IMR-90 (cell line): ENCODE data around the gene GALNT17. TPM values are rescaled to one million over a fixed set of nuclear protein-coding genes. Genes with fewer than 3 reads are reported as not detected.

Experiments used
- ATAC-seq: fragments of 200-7000 bp; cut with Tn5 transposase; 2 replicates; pipeline ENCODE4 v1.9.1; 2020; ENCODE audit warnings: low read depth, mild to moderate bottlenecking, moderate library complexity
- BruUV-seq: library from RNA; stranded (reverse); fragments of 400-500 nt; replicated peaks from 2 replicates; lab custom pipeline; 2021; lab: Mats Ljungman, UMichigan
- CTCF ChIA-PET: fragments of 300-600 bp; formaldehyde crosslinking; extraction: SDS; loops from one replicate; lab custom pipeline; 2021; ENCODE audit warnings: antibody characterized with exemption; lab: Yijun Ruan, JAX
- POLR2A ChIA-PET: fragments of 300-600 bp; sonication (Branson Sonifier 250); formaldehyde crosslinking; loops from one replicate; lab custom pipeline; 2022; ENCODE audit warnings: antibody characterized with exemption; ENCODE audit not compliant: unreplicated experiment; lab: Charles Lee
- DNase-seq: peaks from one replicate; pipeline ENCODE4 v3.0.0; 2013
- H2AFZ ChIP-seq: replicated peaks from 2 replicates; pipeline ENCODE3; 2013; ENCODE audit warnings: low read length, mild to moderate bottlenecking; ENCODE audit not compliant: poor library complexity
- H2AK5ac ChIP-seq: 2 replicates; pipeline ENCODE4 v1.6.1; 2013; ENCODE audit warnings: low read depth, low read length, inconsistent platforms
- H2AK9ac ChIP-seq: replicated peaks from 2 replicates; pipeline ENCODE3; 2013; ENCODE audit warnings: mild to moderate bottlenecking, low read depth, low read length, moderate library complexity; ENCODE audit not compliant: poor library complexity
- H2BK120ac ChIP-seq: 2 replicates; pipeline ENCODE4 v1.6.1; 2013; ENCODE audit warnings: low read depth, low read length, inconsistent platforms
- H2BK15ac ChIP-seq: 3 replicates; pipeline ENCODE4 v1.6.1; 2013; ENCODE audit warnings: low read depth, low read length, inconsistent platforms
- H2BK20ac ChIP-seq: 2 replicates; pipeline ENCODE4 v1.6.1; 2013; ENCODE audit warnings: low read depth, mild to moderate bottlenecking, inconsistent platforms, low read length, moderate library complexity
- H2BK5ac ChIP-seq: 2 replicates; pipeline ENCODE4 v1.6.1; 2013; ENCODE audit warnings: mild to moderate bottlenecking, low read depth, low read length, inconsistent platforms; ENCODE audit not compliant: poor library complexity, severe bottlenecking
- H3K14ac ChIP-seq: replicated peaks from 2 replicates; pipeline ENCODE4 v1.6.1; 2013; ENCODE audit warnings: low read depth, low read length, inconsistent platforms
- H3K18ac ChIP-seq: 2 replicates; pipeline ENCODE4 v1.6.1; 2013; ENCODE audit warnings: low read depth, low read length, control low read depth
- H3K23ac ChIP-seq: 2 replicates; pipeline ENCODE4 v1.6.1; 2013; ENCODE audit warnings: low read depth, low read length, inconsistent platforms
- H3K27ac ChIP-seq: 2 replicates; pipeline ENCODE4 v1.5.1; 2013; ENCODE audit warnings: mild to moderate bottlenecking, control low read depth, low read length; ENCODE audit not compliant: insufficient read depth
- H3K27me3 ChIP-seq: 2 replicates; pipeline ENCODE4 v1.6.1; 2013; ENCODE audit warnings: low read length; ENCODE audit not compliant: control insufficient read depth, insufficient read depth
- H3K36me3 ChIP-seq: 2 replicates; pipeline ENCODE4 v1.6.1; 2013; ENCODE audit warnings: low read length, mixed read lengths; ENCODE audit not compliant: control insufficient read depth, insufficient read depth
- H3K4ac ChIP-seq: 2 replicates; pipeline ENCODE4 v1.6.1; 2013; ENCODE audit warnings: low read depth, low read length, inconsistent platforms
- H3K4me1 ChIP-seq: 2 replicates; pipeline ENCODE4 v1.6.1; 2013; ENCODE audit warnings: low read length, mixed read lengths; ENCODE audit not compliant: control insufficient read depth, insufficient read depth
- H3K4me2 ChIP-seq: 2 replicates; pipeline ENCODE4 v1.6.1; 2013; ENCODE audit warnings: low read depth, mild to moderate bottlenecking, control low read depth, low read length, moderate library complexity
- H3K4me3 ChIP-seq: 2 replicates; pipeline ENCODE4 v1.5.1; 2013; ENCODE audit warnings: low read depth, mild to moderate bottlenecking, control low read depth, low read length, moderate library complexity; ENCODE audit not compliant: insufficient read depth
- H3K56ac ChIP-seq: 2 replicates; pipeline ENCODE4 v1.6.1; 2013; ENCODE audit warnings: low read length, inconsistent platforms; ENCODE audit not compliant: insufficient read depth; ENCODE audit errors: extremely low read depth
- H3K79me1 ChIP-seq, 2 experiments: 2 replicates each; pipeline ENCODE4 v1.6.1; 2013; ENCODE audit warnings: low read length in 2 of 2, inconsistent platforms in 1 of 2, low read depth in 1 of 2
- H3K9ac ChIP-seq: 2 replicates; pipeline ENCODE4 v1.6.1; 2013; ENCODE audit warnings: low read depth, low read length, control low read depth
- H3K9me1 ChIP-seq: 2 replicates; pipeline ENCODE4 v1.6.1; 2013; ENCODE audit warnings: low read length, inconsistent platforms; ENCODE audit not compliant: insufficient read depth
- H3K9me3 ChIP-seq: 2 replicates; pipeline ENCODE4 v1.6.1; 2013; ENCODE audit warnings: low read length; ENCODE audit not compliant: control insufficient read depth, insufficient read depth
- H4K20me1 ChIP-seq: 2 replicates; pipeline ENCODE4 v1.6.1; 2013; ENCODE audit warnings: low read length, inconsistent platforms; ENCODE audit not compliant: insufficient read depth
- H4K5ac ChIP-seq: 2 replicates; pipeline ENCODE4 v1.6.1; 2013; ENCODE audit warnings: mild to moderate bottlenecking, low read depth, low read length, control low read depth
- H4K8ac ChIP-seq, 2 experiments: 2 replicates each; pipeline ENCODE4 v1.6.1; 2013; ENCODE audit warnings: low read depth in 2 of 2, low read length in 2 of 2, control low read depth in 1 of 2, inconsistent platforms in 1 of 2
- H4K91ac ChIP-seq: 2 replicates; pipeline ENCODE4 v1.6.1; 2013; ENCODE audit warnings: low read depth, low read length, inconsistent platforms; ENCODE audit not compliant: insufficient read depth
- BHLHE40 ChIP-seq: fragments of 150-350 bp; IDR thresholded peaks from 2 replicates; pipeline ENCODE4 v1.6.1; 2016; ENCODE audit warnings: mild to moderate bottlenecking, low read depth, low read length
- CEBPB ChIP-seq: IDR thresholded peaks from 2 replicates; pipeline ENCODE4 v1.6.1; 2012; ENCODE audit warnings: low read depth, low read length, improper control_type of control experiment
- ELK1 ChIP-seq: fragments of 150-350 bp; IDR thresholded peaks from 2 replicates; pipeline ENCODE4 v1.6.1; 2016; ENCODE audit warnings: low read depth, mild to moderate bottlenecking, low read length, moderate library complexity, borderline replicate concordance
- FOS ChIP-seq: fragments of 150-350 bp; IDR thresholded peaks from 2 replicates; pipeline ENCODE4 v1.6.1; 2016; ENCODE audit warnings: low read depth, low read length
- MAFK ChIP-seq: IDR thresholded peaks from 2 replicates; pipeline ENCODE4 v1.6.1; 2012; ENCODE audit warnings: low read depth, low read length, improper control_type of control experiment
- RFX5 ChIP-seq: IDR thresholded peaks from 2 replicates; pipeline ENCODE4 v1.8.0; 2012; ENCODE audit warnings: low read depth, mild to moderate bottlenecking, low read length, moderate library complexity
- SMC3 ChIP-seq: fragments of 150-350 bp; IDR thresholded peaks from 2 replicates; pipeline ENCODE4 v1.6.1; 2016; ENCODE audit warnings: low read depth, mild to moderate bottlenecking, antibody characterized with exemption, low read length, moderate library complexity
- USF2 ChIP-seq: fragments of 150-350 bp; IDR thresholded peaks from 2 replicates; pipeline ENCODE4 v1.6.1; 2017; ENCODE audit warnings: mild to moderate bottlenecking, antibody characterized with exemption, low read length, low read depth
- WGBS, 2 experiments: methylation state at CpG; one replicate each; pipeline versions ENCODE4 v1.1.5 to v1.1.7; 2013; ENCODE audit warnings: missing lambda C conversion rate in 2 of 2; ENCODE audit not compliant: insufficient read length in 1 of 2; ENCODE audit errors: extremely low coverage in 2 of 2; 5-methylcytosine and 5-hydroxymethylcytosine counted together
- dilution Hi-C: fragments of 300-500 bp; cut with HindIII; formaldehyde crosslinking; loops from one replicate; pipeline ENCODE4 v1.14.3; 2018; ENCODE audit warnings: low sequenced_read_pairs; ENCODE audit not compliant: unreplicated experiment
- in situ Hi-C: fragments of 300-500 bp; cut with MboI; formaldehyde crosslinking; loops from 3 replicates; pipeline ENCODE4 v1.14.3; 2019; ENCODE audit warnings: low sequenced_read_pairs, inconsistent platforms, mixed read lengths
- intact Hi-C: fragments of 100-400 bp; cut with micrococcal nuclease; formaldehyde crosslinking; loops from 2 replicates; pipeline ENCODE4 v1.10.0; 2022
- polyA plus RNA-seq, 3 experiments: library from polyadenylated mRNA; depleted of rRNA; stranded (reverse); fragments of >200 nt; gene quantifications; 2 replicates each; pipeline ENCODE4 v1.2.3, GENCODE V29; 2012; ENCODE audit warnings: low replicate concordance in 1 of 3
- total RNA-seq: library from RNA; depleted of rRNA; stranded (reverse); fragments of >200 nt; gene quantifications from 2 replicates; pipeline ENCODE4 v1.2.3, GENCODE V29; 2012

Gene GALNT17
- total and polyA plus RNA-seq, 2 of the 4 experiments (the other 2 are of a cell fraction), result not detected

GRCh38 chr7:71281261-71281660, 149.3 kb downstream of the GALNT17 start:
- H3K4me3 ChIP-seq, result no peak overlapping the region
- no peak overlapping the region for H3K4ac ChIP-seq
- no peak overlapping the region for H3K4me2 ChIP-seq
- intact Hi-C loops (no loop called here), in situ Hi-C loops (no loop called here), dilution Hi-C loops (no loop called here)
- no peak overlapping the region for H4K91ac ChIP-seq
- H3K4me1 ChIP-seq, result no peaks in the 10 kb centered on the region
- H4K20me1 ChIP-seq, result no peaks in the 10 kb centered on the region
- H2AFZ ChIP-seq, result no peak overlapping the region
- TF ChIP-seq MAFK (no peak), CEBPB (no peak), FOS (no peak), ELK1 (no peak), USF2 (no peak), BHLHE40 (no peak), SMC3 (no peak), RFX5 (no peak)
- no peak overlapping the region for H2BK20ac ChIP-seq
- CTCF ChIA-PET, result no interaction called here
- H3K9me1 ChIP-seq, result no peaks in the 10 kb centered on the region
- H3K36me3 ChIP-seq, result no peaks in the 10 kb centered on the region
- H3K79me1 ChIP-seq, result no peaks in the 10 kb centered on the region
- no peak for DNase-seq
- H2AK5ac ChIP-seq, result no peak overlapping the region
- no peak overlapping the region for H2BK15ac ChIP-seq
- no peak overlapping the region for H3K14ac ChIP-seq
- no peak overlapping the region for H4K8ac ChIP-seq
- no peak overlapping the region for H2AK9ac ChIP-seq
- H2BK5ac ChIP-seq, result no peak overlapping the region
- no peak overlapping the region for H3K18ac ChIP-seq
- H2BK120ac ChIP-seq, result no peak overlapping the region
- BruUV-seq, result no TSS peak
- H3K27me3 ChIP-seq, result no peaks in the 10 kb centered on the region
- no peak overlapping the region for H3K27ac ChIP-seq
- peaks cover 18% of the 10 kb centered on the region; the same call in 1 of the 2 replicates for H3K9me3 ChIP-seq
- WGBS, 2 experiments, result no CpG with 5 or more reads among the region's 2 CpGs
- no peak overlapping the region for H3K56ac ChIP-seq
- POLR2A ChIA-PET, result no interaction called here
- H3K9ac ChIP-seq, result no peak overlapping the region
- ATAC-seq, result no peak
- no peak overlapping the region for H3K23ac ChIP-seq
- H4K5ac ChIP-seq, result no peak overlapping the region
